ENCODE data around the gene SFT2D2.
A peak's percentile ranks its signal among the peaks of the same experiment; 100 is the strongest.

The SFT2D2 gene

DNA sequence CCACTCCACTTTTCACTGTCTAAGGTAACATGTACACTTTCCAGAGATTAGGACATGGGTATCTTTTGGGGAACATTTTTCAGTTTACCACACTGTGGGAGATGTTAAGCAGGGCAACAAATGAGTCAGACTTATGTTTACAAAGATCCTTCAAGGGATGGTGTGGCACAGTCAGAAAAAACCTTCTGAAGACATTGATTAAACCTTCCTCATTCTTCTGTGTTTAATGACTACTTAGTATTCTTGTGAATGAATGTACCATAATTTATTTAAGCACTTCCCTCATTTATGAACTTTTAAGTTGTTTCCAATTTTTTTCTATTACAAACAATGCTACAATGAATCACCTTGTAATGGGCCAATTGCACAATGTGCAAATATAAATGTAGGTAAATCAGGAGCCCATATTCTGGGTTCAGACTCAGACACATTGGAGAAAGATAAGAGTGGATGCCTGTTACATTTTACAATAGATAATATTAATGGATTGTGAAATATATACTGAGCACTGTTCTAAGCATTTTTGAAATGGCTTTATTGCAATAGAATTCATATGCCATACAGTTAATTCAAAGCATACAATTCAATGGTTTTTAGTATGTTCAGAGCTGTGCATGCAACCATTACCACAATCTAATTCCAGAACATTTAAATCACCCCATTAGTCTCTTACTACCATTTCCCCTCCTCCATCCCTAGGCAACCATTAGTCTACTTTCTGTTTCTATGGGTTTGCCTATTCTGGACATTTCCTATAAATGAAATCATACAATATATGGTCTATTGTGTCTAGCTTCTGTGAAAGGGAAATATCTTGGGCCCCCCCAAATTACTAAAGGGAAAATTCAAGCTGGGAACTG lies 1.9 kb upstream of the SFT2D2 start:
- no peak for DNase-seq (ENCODE audit: low spot score)

DNA sequence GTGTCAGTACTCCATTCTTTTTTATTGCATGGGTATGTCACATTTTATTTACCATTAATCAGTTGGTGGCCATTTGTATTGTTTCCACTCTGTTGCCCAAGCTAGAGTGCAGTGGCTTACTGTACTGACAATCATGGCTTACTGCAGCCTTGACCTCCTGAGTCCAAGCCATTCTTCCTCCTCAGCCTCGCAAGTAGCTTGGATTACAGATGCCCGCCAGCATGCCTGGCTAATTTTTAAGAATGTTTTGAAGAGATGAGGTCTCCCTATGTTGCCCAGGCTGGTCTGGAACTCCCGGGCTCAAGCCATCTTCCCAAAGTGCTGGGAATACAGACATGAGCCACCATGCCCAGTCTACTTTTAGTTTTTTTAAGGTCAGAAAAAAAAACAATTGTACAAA lies 813 bp upstream of the SFT2D2 start:
- DNase-seq (ENCODE audit: low spot score): no peak

DNA sequence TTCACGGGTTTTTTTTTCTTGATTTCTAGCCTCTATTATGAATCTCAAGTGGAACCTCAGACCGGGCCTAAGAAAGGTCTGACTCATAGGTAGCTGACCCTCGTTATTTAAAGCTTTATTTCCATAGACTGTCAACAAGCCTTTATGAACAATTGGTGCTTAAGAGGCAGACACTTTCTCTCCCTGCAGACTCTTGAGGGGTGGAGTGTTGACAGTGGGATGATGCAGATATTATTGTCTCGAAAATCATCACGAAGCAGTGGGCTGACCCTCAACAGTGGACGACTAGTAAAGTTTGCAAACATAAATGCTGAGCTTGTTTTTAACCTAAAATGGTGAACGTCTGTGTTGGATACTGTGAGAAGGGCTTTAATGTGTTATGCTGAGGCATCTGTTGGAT lies 1.8 kb downstream of the SFT2D2 start:
- DNase-seq (ENCODE audit: low spot score): no peak

- DNase-seq (ENCODE audit: low spot score): no peak
Observed at GRCh38 chr1:168229893-168230292, 4.1 kb downstream of the SFT2D2 start.

DNA sequence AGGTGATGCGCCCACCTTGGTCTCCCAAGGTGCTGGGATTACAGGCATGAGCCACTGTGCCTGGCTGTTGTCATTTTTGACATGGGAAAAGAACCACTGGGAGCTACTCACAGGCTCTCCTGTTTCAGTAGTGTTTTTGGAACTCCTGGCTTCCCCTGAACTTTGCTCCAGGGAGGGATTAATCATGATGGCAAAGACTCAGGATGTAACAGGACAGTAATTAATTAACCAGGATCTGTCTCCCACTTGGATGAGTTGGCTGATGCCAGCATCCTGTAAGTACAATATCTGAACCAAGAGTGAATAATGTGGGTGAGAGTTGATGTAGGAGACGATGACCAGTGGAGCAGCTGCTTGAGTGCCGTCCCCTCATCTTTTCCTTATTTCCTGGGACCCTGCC lies 4.9 kb downstream of the SFT2D2 start:
- DNase-seq (ENCODE audit: low spot score): no peak

DNA sequence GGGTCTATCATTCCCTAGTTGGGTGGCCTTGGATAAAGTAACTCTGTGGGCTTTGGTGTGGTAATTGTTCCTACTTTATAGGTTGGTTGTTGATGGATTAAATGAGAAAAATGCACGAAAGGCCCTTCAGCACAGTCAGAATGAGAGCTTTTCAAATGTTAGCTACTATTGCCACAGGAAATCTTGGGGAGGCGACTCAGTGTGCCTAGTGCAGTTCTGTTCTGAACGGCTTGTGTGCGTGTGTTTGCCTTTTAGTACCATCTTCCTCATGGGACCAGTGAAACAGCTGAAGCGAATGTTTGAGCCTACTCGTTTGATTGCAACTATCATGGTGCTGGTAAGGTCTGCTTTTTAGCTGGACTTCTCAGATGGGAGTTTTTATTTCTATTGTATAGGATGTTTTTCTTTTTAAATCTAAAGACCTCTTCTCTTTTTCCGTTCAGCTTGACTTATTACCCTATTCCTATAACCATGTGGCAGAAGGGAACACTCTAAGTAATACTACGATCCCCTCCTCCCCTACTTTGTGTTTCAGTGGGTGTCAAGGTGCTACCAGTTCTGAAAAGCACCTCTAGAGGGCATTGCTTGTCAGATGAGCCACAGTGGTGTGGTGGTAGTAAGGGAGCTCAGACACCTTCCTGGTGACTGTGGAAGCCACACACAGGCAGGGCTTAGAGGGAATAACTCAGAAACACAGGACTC lies 9.2 kb downstream of the SFT2D2 start:
- DNase-seq (ENCODE audit: low spot score): peak; percentile 71

- DNase-seq (ENCODE audit: low spot score): no peak
Observed at GRCh38 chr1:168235548-168235885, 9.7 kb downstream of the SFT2D2 start.

- DNase-seq (ENCODE audit: low spot score): no peak
Observed at GRCh38 chr1:168235937-168236336, 10.1 kb downstream of the SFT2D2 start.

DNA sequence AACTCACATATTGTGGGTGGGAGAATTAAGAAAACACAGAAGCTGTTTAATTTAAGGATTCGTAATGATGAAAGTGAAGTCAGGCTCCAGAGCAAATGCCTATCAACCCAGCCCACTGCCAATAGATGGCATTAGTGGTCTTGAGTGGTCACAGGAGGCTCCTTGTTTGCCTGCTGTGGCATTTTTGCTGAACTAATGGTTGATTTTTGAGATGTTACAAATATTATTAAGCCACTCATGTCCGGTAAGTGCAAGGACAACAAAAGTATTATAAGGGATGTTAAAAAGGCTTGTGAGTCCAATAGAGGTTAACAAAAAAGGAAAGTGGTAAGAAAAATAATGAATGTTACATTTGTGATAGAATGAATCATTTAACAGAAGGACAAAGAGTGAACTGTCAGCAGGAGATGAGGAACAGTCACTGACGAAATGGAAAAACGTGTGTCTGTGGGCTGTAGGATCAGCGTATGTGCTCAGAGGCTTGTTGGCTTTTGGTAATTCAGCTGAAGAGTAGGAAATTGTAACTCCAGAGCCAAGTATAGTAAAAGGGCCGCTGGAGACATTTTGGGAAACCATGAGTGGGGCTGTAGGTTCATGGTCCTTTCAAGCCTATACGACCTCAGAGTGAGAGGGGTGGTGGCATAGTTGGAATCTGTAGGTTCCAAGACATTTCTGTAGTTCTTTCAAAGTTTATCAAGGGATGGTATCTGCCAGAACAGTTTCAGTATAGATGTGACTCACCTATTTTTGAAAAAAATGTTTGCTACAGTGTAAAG lies 11.2 kb downstream of the SFT2D2 start:
- DNase-seq (ENCODE audit: low spot score): no peak

DNA sequence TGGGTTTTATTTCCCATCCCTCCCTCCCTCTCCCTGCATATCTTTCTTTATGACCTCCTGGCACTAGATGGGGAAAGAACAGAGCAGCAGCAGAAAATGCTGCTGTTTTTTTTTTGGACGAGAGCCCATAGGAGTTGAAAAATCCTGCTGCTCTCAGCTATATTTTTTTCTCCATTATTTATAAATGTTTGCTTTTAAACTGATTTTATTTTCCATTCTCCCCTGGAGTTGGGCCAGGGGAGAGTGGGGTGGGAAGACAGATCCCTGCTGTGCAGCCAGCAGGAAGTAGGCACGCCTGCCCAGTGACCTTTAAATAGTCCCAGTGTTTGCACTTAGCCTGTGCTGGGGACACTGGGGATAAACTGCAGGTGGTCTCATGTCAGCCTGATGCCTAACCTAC lies 17.4 kb downstream of the SFT2D2 start:
- no peak for DNase-seq (ENCODE audit: low spot score)

DNA sequence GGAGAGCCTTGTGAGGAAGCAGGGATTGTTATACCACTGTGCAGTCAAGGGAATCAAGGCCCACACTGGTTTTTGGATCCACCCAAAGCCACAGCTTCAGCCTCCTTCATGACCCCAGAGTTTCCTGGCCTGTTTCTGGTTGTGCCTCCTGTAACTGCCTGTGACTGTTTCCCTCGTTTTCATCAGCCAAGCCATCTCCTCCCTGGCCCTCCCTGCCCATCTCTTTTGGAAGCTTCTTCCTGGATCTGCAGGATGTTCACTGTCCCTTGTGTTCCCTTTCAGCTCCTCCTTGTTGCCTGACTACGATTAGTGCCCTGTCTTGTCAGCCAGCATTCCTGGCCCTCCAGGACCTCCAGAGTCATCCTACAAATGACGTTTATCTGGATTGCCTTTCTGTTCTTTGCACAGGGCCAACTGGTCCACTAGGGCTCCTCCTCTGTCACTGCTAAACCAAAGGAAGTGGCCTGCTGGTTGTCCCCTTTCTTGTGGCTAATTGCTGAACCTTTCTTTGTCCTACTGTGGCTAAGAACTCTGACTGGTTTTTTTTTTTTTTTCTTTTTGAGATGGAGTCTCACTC lies 17.9 kb downstream of the SFT2D2 start:
- DNase-seq (ENCODE audit: low spot score): no peak

- DNase-seq (ENCODE audit: low spot score): no peak
Observed at GRCh38 chr1:168245042-168245441, 19.2 kb downstream of the SFT2D2 start.

GRCh38 chr1:168246506-168246905 lies 20.7 kb downstream of the SFT2D2 start:
- no peak for DNase-seq (ENCODE audit: low spot score)

GRCh38 chr1:168252204-168252733 lies 26.5 kb downstream of the SFT2D2 start:
- no peak for DNase-seq (ENCODE audit: low spot score)

GRCh38 chr1:168256164-168256563 lies 30.4 kb downstream of the SFT2D2 start:
- no peak for DNase-seq (ENCODE audit: low spot score)

DNA sequence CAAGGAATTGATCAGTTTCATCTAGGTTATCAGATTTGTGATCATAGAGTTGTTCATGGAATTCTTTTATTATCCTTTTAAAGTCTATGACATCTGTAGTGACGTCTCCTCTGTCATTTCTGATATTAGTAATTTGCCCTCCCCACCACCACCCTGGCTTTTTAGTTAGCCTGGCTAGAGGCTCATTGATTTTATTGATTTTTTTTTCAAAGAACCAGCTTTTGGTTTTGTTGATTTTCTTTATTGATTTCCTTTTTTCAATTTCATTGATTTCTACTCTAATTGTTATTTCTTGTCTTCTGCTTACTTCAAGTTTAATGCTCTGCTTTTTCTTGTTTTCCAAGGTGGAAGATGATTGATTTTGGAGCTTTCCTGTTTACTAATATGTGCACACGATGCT lies 31.6 kb downstream of the SFT2D2 start:
- DNase-seq (ENCODE audit: low spot score): no peak

DNA sequence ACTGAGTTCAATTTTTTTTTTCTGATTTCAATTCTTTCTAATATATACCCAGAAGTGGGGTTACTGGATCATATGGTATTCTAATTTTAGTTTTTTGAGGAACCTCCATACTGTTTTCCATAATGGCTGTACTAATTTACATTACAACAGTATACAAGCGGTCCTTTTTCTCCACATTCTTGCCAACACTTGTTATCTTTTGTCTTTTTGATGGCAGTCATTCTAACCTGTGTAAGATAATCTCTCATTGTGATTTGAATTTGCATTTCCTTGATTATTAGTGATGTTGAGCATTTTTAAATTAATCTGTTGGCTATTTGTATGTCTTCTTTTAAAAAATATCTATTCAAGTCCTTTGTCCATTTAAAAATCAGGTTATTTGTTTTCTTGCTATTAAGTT lies 33.8 kb downstream of the SFT2D2 start:
- no peak for DNase-seq (ENCODE audit: low spot score)

- DNase-seq (ENCODE audit: low spot score): peak; percentile 57
Observed at GRCh38 chr1:168260393-168260792, 34.6 kb downstream of the SFT2D2 start.

DNA sequence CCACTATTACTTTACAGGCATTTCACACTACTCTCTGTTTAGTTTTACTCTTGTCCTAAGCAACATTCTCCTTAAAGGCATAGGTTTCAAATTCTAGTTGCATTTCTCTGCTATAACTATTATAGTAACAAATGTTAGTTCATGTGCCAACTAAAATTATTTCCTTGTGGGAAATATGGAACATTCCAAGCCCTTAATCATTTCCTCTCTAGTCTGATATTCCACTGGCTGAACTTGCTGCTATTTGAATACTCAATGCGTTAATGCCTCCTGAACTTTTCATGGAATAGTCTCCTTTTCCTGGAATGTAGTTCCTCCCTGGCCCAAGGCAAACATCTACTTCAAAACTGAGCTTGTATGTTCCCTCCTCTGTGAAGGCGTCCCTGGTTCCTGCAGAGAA lies 35.6 kb downstream of the SFT2D2 start:
- no peak for DNase-seq (ENCODE audit: low spot score)

DNA sequence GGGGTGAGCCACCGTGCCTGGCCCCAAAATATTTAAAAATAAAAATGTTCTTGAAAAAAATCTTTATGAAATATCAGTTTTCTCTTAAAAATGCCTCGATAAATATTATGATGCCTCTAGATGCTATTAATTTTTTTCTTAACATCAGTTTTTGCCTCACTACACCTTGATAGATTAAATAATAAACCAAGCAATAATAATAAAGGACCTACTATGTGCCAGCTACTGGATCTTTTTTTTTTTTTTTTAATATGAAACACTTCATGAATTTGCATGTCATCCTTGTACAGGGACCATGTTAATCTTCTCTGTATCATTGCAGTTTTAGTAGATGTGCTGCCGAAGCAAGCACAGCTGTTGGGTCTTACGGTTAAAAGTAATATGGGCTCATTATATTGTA lies 37.3 kb downstream of the SFT2D2 start:
- no peak for DNase-seq (ENCODE audit: low spot score)

DNA sequence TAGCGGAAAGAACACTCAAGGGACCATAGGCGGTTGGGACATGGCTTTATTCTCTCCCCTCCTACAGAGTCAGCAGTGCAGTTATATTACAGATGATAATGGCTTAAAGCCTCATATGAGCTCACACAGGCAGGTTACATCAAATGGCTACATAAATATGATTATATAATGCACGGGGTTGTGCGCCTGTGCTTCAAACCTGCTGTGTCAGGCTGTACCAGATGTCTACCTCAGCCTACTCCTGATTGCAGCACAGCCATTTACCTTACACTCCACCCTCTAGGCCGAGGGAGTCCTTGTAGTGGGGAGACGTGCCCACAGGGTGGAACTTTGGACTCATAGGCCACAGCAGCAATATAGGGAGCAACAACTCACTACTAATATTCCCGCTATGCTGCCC lies 38.5 kb downstream of the SFT2D2 start:
- DNase-seq (ENCODE audit: low spot score): no peak

DNA sequence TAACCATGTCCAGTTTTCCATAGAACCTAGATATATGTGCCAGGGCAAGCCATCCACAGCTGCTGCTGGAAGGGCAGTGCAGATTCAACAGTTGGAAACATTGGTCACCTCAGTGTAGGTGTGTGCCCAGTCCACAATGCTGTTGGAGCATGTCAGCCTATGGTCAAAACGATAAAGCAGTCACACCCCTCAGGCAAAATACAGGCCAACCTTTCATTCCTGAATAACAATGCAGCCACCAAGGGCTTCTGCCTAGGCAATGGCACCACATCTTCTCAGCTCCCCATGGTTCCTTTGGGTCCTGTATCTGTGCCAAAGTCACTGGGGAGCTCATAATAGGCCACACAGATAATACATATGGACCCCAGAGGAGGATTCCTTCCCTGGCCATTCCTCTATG lies 39.8 kb downstream of the SFT2D2 start:
- DNase-seq (ENCODE audit: low spot score): no peak
